Lower lobe of right lung (tissue), 2 donors: ENCODE results near the gene SMTNL2. TPM values are rescaled to one million over a fixed set of nuclear protein-coding genes. Genes with fewer than 3 reads are reported as not detected.

Source experiments
- ATAC-seq, 2 donors: fragments of 200-7000 bp; cut with Tn5 transposase; one replicate each; pipeline ENCODE4 v1.9.1; 2020 to 2022; ENCODE audit warnings: mild to moderate bottlenecking in 2 of 2, moderate library complexity in 2 of 2
- DNase-seq: peaks from one replicate; pipeline ENCODE4 v3.0.0-alpha.2; 2020
- H3K27ac ChIP-seq: fragments of 200-600 bp; one replicate; pipeline ENCODE4 v1.8.0; 2022
- H3K27me3 ChIP-seq: fragments of 200-600 bp; one replicate; pipeline ENCODE4 v1.8.0; 2022; ENCODE audit warnings: low read depth
- H3K36me3 ChIP-seq: fragments of 200-600 bp; one replicate; pipeline ENCODE4 v1.8.0; 2022; ENCODE audit warnings: mild to moderate bottlenecking
- H3K4me1 ChIP-seq: fragments of 200-600 bp; one replicate; pipeline ENCODE4 v1.8.0; 2022
- H3K4me3 ChIP-seq: fragments of 200-600 bp; one replicate; pipeline ENCODE4 v1.8.0; 2022; ENCODE audit warnings: mild to moderate bottlenecking
- H3K9me3 ChIP-seq: fragments of 200-600 bp; one replicate; pipeline ENCODE4 v1.8.0; 2022
- CTCF ChIP-seq: fragments of 200-600 bp; IDR thresholded peaks from one replicate; pipeline ENCODE4 v1.8.0; 2022; ENCODE audit warnings: antibody characterized with exemption, mild to moderate bottlenecking
- intact Hi-C: fragments of 100-400 bp; cut with DNase I; formaldehyde crosslinking; loops from one replicate; pipeline ENCODE4 v1.11.0; 2022
- long read RNA-seq: library from polyadenylated mRNA; unstranded; transcript quantifications from one replicate; pipeline ENCODE4 v2.0.0, GENCODE V29; 2021
- total RNA-seq: library from RNA; stranded (reverse); fragmentation: NEBNext Ultra II Directional; extraction: Animal tissue kit (Norgen Biotek cat#: 25700); gene quantifications from one replicate; pipeline ENCODE4 v1.2.1, GENCODE V29; 2021
- donor health status: DM: no; HTN: yes; CAD: no; lungs with severe emphysema.

Gene SMTNL2
- 6.4 TPM for total RNA-seq
- long read RNA-seq, transcript SMTNL2-202 (8 exons, 2,280 nt), result major isoform, 6 of 13 reads
- long read RNA-seq, partial matches to known transcripts, result 5 of 13 reads
- long read RNA-seq, other reads (novel, unspliced or antisense), result 2 of 13 reads

DNA sequence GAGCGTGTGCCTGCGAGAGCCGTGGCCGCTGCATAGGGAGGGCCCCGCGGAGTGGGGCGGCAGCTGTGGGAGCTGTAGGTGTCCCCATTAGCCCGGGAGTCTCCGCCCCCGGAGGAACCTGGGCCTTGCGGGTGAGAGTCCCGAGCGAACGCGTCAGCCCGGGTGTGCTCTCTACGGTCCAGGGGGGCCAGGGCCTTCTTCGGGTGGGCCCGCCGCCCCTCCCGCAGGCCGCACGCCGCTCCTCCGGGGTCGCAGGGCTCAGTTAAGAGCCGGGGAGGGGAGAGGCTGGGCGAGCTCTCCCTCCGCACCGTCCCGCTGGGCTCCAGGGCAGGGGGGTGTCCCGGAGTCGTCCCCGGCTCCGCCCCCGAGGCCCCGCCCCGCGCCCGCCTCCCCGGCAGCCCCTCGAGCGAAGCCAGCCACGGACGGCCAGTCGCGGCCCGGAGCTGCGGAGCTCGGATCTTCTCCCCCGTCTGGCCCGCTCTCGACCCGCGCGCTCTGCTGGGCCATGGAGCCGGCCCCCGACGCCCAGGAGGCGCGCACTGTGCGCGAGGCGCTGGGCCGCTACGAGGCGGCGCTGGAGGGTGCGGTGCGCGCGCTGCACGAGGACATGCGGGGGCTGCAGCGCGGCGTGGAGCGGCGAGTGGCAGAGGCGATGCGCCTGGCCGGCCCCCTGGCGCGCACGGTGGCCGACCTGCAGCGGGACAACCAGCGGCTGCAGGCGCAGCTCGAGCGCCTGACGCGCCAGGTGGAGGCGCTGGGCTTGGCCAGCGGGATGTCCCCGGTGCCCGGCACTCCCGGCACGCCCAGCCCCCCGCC lies at the start of gene SMTNL2:
Gene SMTNL2, plus strand, starts transcription at position 429 of the 816 bp plus-strand sequence. Its CDS starts 77 bp downstream, at position 506.
- peaks cover 8% of the 10 kb centered on the region for H3K4me1 ChIP-seq
- no peak for DNase-seq
- peak within 1 kb of the TSS; percentile 44 for H3K27ac ChIP-seq
- H3K36me3 ChIP-seq, result no peaks in the 10 kb centered on the region
- H3K4me3 ChIP-seq, result peak within 1 kb of the TSS; percentile 59
- intact Hi-C loops, result no loop called here
- ATAC-seq, result peak; percentile 71 to 73
- H3K27me3 ChIP-seq, result peaks cover 46% of the 10 kb centered on the region
- TF ChIP-seq CTCF, result no peak
- no peaks in the 10 kb centered on the region for H3K9me3 ChIP-seq

DNA sequence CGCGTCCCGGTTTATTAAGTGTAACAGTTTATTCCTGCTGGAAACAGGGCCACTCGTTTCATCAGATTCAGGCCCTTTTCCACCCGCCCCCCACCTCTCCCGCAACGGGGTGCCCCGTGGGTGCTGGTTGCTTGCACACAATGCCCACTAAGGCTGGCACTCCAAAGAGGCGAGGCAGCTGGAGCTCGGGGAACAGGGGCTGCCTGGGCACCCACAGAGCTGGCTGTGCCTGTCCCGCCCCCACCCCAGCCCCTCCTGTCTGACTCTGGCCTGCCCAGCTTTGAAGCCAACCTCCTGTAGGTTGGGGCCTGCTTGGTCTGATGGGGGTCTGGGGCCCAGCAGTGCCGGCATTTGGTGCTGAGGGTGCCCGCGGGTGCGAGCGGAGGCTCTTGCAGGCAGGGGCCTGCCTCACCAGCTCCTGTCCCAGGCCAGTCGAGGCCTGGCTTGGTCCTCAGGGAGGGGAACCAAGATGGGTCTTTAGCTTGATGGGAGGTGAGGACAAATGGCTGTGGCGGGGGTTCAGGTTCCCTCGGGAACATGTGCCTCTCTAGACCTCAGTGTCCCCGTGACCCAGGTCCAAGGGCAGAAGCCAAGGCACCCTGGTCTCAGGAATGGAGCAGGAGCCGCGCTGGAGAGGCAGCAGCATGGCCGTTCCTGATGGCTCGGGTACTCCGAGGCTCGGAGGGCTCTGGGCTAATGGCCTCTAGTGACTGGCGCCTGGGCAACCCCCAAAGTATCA lies 49.2 kb upstream of the SMTNL2 start:
- H3K4me1 ChIP-seq, result peaks cover 83% of the 10 kb centered on the region
- H3K9me3 ChIP-seq, result no peaks in the 10 kb centered on the region
- TF ChIP-seq CTCF, result no peak
- peak overlapping the region; percentile 77 for H3K27ac ChIP-seq
- no peak for ATAC-seq
- H3K36me3 ChIP-seq, result peaks cover 40% of the 10 kb centered on the region
- DNase-seq, result no peak
- no peaks in the 10 kb centered on the region for H3K27me3 ChIP-seq
- intact Hi-C loops, result no loop called here
- no peak overlapping the region for H3K4me3 ChIP-seq

DNA sequence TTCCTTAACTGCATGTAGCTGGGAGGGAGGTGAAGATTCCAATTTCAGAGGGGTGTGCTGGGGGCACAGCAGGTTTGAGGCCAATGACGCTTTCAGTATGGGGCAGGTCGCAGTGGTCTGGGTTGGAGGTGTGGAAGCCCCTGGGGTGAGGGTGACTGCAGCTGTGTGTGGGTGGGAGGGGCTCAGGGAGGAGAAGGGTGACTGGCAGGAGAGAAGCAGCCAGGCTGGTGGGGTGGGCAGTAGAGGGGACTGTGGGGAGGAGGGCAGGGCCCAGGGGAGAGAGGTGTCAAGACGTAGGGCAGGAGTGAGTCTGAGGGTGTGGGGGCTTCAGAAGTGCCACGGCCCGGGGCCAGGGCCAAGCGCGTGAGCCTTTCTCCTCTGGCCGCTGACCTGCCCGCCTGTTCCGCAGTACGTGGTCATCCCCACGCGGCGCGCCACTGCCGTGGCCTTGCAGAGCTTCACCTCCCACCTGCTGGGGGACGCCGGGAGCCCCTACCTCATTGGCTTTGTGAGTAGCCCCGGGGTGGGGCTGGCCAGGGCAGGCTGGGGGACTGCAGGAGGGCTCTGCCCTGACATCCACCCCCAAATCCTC lies 48.6 kb upstream of the SMTNL2 start:
- Histone ChIP-seq H3K4me3 (no peak overlapping the region), H3K27ac (peak overlapping the region; percentile 77), H3K9me3 (no peaks in the 10 kb centered on the region), H3K36me3 (peaks cover 47% of the 10 kb centered on the region), H3K4me1 (peaks cover 83% of the 10 kb centered on the region), H3K27me3 (no peaks in the 10 kb centered on the region)
- intact Hi-C loops, result no loop called here
- ATAC-seq, result no peak
- TF ChIP-seq CTCF, result no peak
- DNase-seq, result no peak

DNA sequence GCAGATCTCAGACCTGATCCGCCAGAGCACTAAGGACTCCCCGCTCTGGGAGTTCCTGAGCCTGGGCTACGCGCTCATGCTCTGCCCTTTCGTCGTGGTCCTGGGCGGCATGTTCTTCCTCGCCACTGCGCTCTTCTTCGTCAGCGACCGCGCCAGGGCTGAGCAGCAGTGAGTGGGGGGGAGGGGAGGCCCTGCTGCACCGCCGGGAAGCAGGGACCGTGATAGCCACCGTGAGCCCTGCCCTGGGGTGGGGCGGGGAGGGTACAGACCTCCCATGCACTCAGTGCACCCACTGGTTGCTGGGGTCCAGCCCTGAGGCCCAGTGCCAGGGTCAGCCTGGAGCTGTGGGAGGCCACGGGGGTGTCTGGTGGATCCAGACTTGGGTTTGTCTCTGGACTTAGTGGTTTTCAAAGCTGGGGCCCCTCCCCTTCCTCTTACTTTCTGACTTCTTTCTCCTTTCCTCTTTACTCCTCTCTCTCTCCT lies 48.0 kb upstream of the SMTNL2 start:
- Histone ChIP-seq H3K27ac (peak overlapping the region; percentile 77), H3K4me1 (peaks cover 83% of the 10 kb centered on the region), H3K4me3 (no peak overlapping the region), H3K36me3 (peaks cover 52% of the 10 kb centered on the region), H3K27me3 (no peaks in the 10 kb centered on the region), H3K9me3 (no peaks in the 10 kb centered on the region)
- DNase-seq, result no peak
- ATAC-seq, result no peak
- intact Hi-C loops, result no loop called here
- no peak for TF ChIP-seq CTCF

DNA sequence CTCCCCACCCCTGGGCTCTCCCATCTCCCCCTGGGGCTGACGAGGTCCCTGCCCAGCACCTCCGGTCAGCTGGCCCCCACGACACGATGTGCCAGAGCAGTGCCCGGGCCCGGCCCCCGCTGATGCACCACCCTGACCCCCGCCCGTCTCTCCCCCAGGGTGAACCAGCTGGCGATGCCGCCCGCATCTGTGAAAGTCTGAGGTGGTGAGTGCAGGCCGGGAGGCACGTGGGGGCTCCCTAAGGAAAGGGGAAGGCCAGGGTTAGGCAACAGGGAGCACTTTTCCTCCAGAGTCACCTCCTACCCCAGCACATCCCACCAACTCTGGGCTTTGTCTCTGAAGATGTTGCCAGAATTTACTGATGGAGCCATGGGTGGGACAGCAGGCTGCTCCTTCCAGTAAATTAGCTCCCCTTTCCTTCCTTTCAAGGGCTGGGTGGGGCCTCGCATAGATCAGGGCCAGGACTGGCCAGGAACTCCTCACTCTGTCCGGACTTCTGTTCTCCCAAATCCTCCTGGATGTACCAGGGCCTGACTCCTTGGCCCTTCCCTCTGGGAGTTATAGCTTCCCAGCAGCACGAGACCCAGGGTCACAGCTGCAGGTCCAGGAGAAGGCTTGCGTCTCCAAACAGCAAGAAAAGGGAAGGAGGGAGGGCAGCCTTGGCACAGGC lies 47.5 kb upstream of the SMTNL2 start:
- Histone ChIP-seq H3K27ac (peak overlapping the region; percentile 77), H3K4me1 (peaks cover 85% of the 10 kb centered on the region), H3K36me3 (peaks cover 58% of the 10 kb centered on the region), H3K27me3 (no peaks in the 10 kb centered on the region), H3K9me3 (no peaks in the 10 kb centered on the region), H3K4me3 (no peak overlapping the region)
- no peak for TF ChIP-seq CTCF
- intact Hi-C loops, result no loop called here
- ATAC-seq (peak; percentile 12 to 17), DNase-seq (no peak)
